Keratinocyte (primary cell): ENCODE data around the gene MRM2. TPM values are rescaled to one million over a fixed set of nuclear protein-coding genes. Genes with fewer than 3 reads are reported as not detected.

Experiments used
- DNase-seq: peaks from one replicate; pipeline ENCODE4 v3.0.0-alpha.2; 2011; ENCODE audit warnings: low read depth, missing footprints, low spot score
- FAIRE-seq: peaks from 2 replicates; lab custom pipeline; 2011; peaks lifted over from hg19 to GRCh38; lab: Jason Lieb, UNC
- H2AFZ ChIP-seq: 2 replicates; pipeline ENCODE4 v1.6.0; 2012; ENCODE audit warnings: low read length, control low read depth, inconsistent platforms; ENCODE audit not compliant: control insufficient read depth
- H3K27ac ChIP-seq: 2 replicates; pipeline ENCODE4 v1.5.1; 2011; ENCODE audit warnings: low read length; ENCODE audit not compliant: control insufficient read depth, insufficient read depth
- H3K27me3 ChIP-seq: 3 replicates; pipeline ENCODE4 v1.6.0; 2011; ENCODE audit warnings: low read length; ENCODE audit not compliant: control insufficient read depth, insufficient read depth; ENCODE audit errors: extremely low read depth
- H3K36me3 ChIP-seq, 2 experiments: 2 replicates in 1 of 2; 3 replicates in 1 of 2; pipeline ENCODE4 v1.5.1; 2011; ENCODE audit warnings: low read length in 2 of 2, mild to moderate bottlenecking in 1 of 2; ENCODE audit not compliant: control insufficient read depth in 2 of 2, insufficient read depth in 2 of 2; ENCODE audit errors: extremely low read depth in 1 of 2
- H3K4me1 ChIP-seq: 3 replicates; pipeline ENCODE4 v1.5.1; 2011; ENCODE audit warnings: low read length; ENCODE audit not compliant: control insufficient read depth, insufficient read depth; ENCODE audit errors: extremely low read depth
- H3K4me2 ChIP-seq: 3 replicates; pipeline ENCODE4 v1.6.0; 2011; ENCODE audit warnings: low read depth, low read length; ENCODE audit not compliant: control insufficient read depth, insufficient read depth; ENCODE audit errors: extremely low read depth
- H3K4me3 ChIP-seq, 3 experiments: fragments of 200-600 bp in 1 of 3; sonication (generic) in 1 of 3; 2 replicates in 2 of 3; 3 replicates in 1 of 3; pipeline ENCODE4 v1.5.1; 2011 to 2016; ENCODE audit warnings: low read length in 3 of 3, mild to moderate bottlenecking in 3 of 3, control low read depth in 2 of 3, inconsistent platforms in 1 of 3, low read depth in 1 of 3, mixed read lengths in 1 of 3, mixed run types in 1 of 3, moderate library complexity in 1 of 3; ENCODE audit not compliant: control insufficient read depth in 2 of 3, insufficient read depth in 2 of 3; ENCODE audit errors: extremely low read depth in 1 of 3
- H3K79me2 ChIP-seq: 2 replicates; pipeline ENCODE4 v1.6.0; 2012; ENCODE audit warnings: low read length; ENCODE audit not compliant: control insufficient read depth, insufficient read depth
- H3K9ac ChIP-seq: 3 replicates; pipeline ENCODE4 v1.6.0; 2011; ENCODE audit warnings: low read length; ENCODE audit not compliant: control insufficient read depth, insufficient read depth; ENCODE audit errors: extremely low read depth
- H3K9me1 ChIP-seq: 3 replicates; pipeline ENCODE4 v1.6.0; 2011; ENCODE audit warnings: low read length; ENCODE audit not compliant: control insufficient read depth, insufficient read depth; ENCODE audit errors: extremely low read depth
- H3K9me3 ChIP-seq: 2 replicates; pipeline ENCODE4 v1.5.1; 2012; ENCODE audit warnings: low read depth, low read length; ENCODE audit not compliant: control insufficient read depth
- H4K20me1 ChIP-seq: 3 replicates; pipeline ENCODE4 v1.6.0; 2011; ENCODE audit warnings: low read length; ENCODE audit not compliant: control insufficient read depth, insufficient read depth; ENCODE audit errors: extremely low read depth
- CTCF ChIP-seq, 3 experiments: IDR thresholded peaks in 1 of 3; conservative IDR thresholded peaks in 1 of 3; optimal IDR thresholded peaks in 1 of 3; 2 replicates in 2 of 3; 3 replicates in 1 of 3; pipeline versions ENCODE3 to v1.5.1; 2011; ENCODE audit warnings: low read length in 3 of 3, mild to moderate bottlenecking in 3 of 3, moderate library complexity in 2 of 3, control low read depth in 1 of 3, inconsistent platforms in 1 of 3; ENCODE audit not compliant: insufficient read depth in 2 of 3; ENCODE audit errors: extremely low read depth in 1 of 3
- EZH2 ChIP-seq: IDR thresholded peaks from one replicate; pipeline ENCODE4 v1.6.1; 2012; ENCODE audit warnings: inconsistent platforms, mild to moderate bottlenecking, low read length, moderate library complexity
- dilution Hi-C: fragments of 300-500 bp; cut with MboI; formaldehyde crosslinking; loops from one replicate; pipeline ENCODE4 v1.7.0; 2020; ENCODE audit warnings: low sequenced_read_pairs; ENCODE audit not compliant: extremely low pct_ligation_motif_present
- polyA plus RNA-seq, 5 experiments: library from polyadenylated mRNA; depleted of rRNA in 3 of 5; stranded (reverse) in 3 of 5; stranded (forward) in 1 of 5; unstranded in 1 of 5; fragments of >200 nt; gene quantifications; 1 replicate in 1 of 5; 2 replicates in 3 of 5; 3 replicates in 1 of 5; pipeline versions ENCODE4 v1.2.1 to v1.2.3, GENCODE V29; 2011 to 2012; ENCODE audit warnings: missing spikeins in 2 of 5, low read depth in 1 of 5, low replicate concordance in 1 of 5

Gene MRM2
- polyA plus RNA-seq, 1 donor (not counting 4 experiments of a cell fraction or from before 2014, with no cell fraction given): 21.5 TPM

DNA sequence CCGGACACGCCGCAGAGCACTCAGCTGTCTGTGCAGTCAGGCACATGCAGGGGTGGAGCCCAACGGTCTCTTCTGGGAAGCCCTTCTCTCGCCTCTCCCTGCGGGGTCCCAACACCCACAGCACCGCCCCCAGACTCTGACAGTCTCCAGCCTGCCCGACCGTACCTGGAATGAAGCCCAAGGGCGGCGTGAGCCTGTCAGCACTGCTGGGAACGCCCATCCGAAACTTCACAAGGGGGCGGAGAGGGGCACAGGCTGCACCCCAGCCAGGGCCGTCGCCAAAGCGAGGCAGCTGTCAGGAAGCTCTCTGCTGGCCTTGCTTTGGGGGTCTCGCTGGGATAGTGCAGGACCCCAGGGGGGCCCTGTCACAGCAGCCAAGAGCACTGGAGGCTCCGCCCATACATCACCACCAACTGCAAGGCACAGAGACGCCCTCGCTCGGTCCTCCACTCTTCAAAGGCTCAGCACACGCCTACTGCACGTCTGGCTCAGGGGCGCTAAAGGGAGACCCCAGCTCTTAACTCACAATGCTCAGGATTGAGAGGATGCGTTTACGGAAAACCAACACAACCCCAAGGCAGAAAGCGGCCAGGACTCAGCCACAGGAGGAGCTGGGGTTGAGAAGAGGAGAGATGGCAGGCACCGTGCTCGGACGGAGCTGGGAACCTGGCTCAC, 40.2 kb downstream of the MRM2 start:
- Histone ChIP-seq H3K27me3 (no peaks in the 10 kb centered on the region), H3K4me1 (no peaks in the 10 kb centered on the region), H3K9me1 (no peaks in the 10 kb centered on the region), H3K4me2 (no peak overlapping the region), H3K79me2 (no peaks in the 10 kb centered on the region), H3K9me3 (no peaks in the 10 kb centered on the region), H3K9ac (no peak overlapping the region), H3K36me3 (peaks cover 4 to 7% of the 10 kb centered on the region in 2 experiments), H4K20me1 (no peaks in the 10 kb centered on the region), H3K4me3 (no peak overlapping the region), H2AFZ (no peak overlapping the region), H3K27ac (no peak overlapping the region)
- FAIRE-seq (no peak), DNase-seq (no peak)
- dilution Hi-C loops: no loop called here
- TF ChIP-seq CTCF (optimal IDR thresholded peaks at IDR 0.05 in 1 of 3, IDR thresholded peaks at IDR 0.05 in 1 of 3, conservative IDR thresholded peaks at IDR 0.05 in 1 of 3; ENCODE audit: extremely low read depth in 1 of 3, insufficient read depth in 2 of 3, low read length in 3 of 3): no peak
- TF ChIP-seq EZH2: no peak

DNA sequence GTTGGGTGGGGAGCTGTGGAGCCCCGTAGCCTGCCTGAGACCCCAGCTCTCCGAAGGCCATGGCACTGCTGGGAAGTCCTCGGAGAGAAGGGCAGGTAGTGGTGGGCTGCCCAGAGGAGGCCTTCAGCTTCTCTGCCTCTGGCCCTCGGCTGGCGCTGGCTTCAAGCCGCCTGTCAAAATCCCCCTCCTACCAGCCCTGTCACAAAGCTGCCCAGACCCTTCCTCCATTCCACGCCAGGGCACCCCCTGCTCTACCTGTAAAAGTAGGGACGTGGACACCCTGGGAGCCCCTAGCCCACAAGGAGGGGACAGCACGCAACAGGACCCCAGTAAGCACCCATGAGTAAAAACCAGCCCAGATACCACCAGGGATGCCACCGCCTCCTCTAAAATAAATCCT, 40.9 kb downstream of the MRM2 start:
- no peaks in the 10 kb centered on the region for H3K27me3 ChIP-seq
- no peak overlapping the region for H2AFZ ChIP-seq
- no peak overlapping the region for H3K4me2 ChIP-seq
- dilution Hi-C loops: no loop called here
- H3K9me1 ChIP-seq: no peaks in the 10 kb centered on the region
- no peak overlapping the region for H3K27ac ChIP-seq
- TF ChIP-seq EZH2 (no peak), CTCF (optimal IDR thresholded peaks at IDR 0.05 in 1 of 3, IDR thresholded peaks at IDR 0.05 in 1 of 3, conservative IDR thresholded peaks at IDR 0.05 in 1 of 3; ENCODE audit: extremely low read depth in 1 of 3, insufficient read depth in 2 of 3, low read length in 3 of 3) (no peak)
- H3K4me3 ChIP-seq: no peak overlapping the region
- FAIRE-seq (no peak), DNase-seq (no peak)
- no peaks in the 10 kb centered on the region for H4K20me1 ChIP-seq
- H3K79me2 ChIP-seq: no peaks in the 10 kb centered on the region
- H3K36me3 ChIP-seq: peaks cover 2 to 5% of the 10 kb centered on the region in 2 experiments
- no peak overlapping the region for H3K9ac ChIP-seq
- H3K9me3 ChIP-seq: no peaks in the 10 kb centered on the region
- H3K4me1 ChIP-seq: peaks cover under 1% of the 10 kb centered on the region
